ENCODE results near the gene STARD5. TPM values are rescaled to one million over a fixed set of nuclear protein-coding genes. Genes with fewer than 3 reads are reported as not detected.
A peak's percentile ranks its signal among the peaks of the same experiment; 100 is the strongest.

Gene STARD5
- total RNA-seq, 2 donors from 2014 or later, result 32.7 to 36.4 TPM

GRCh38 chr15:81270781-81271491, 53.0 kb downstream of the STARD5 start:
- DNase-seq (no peak), ATAC-seq (no peak)
- intact Hi-C loops (cut with DNase I, micrococcal nuclease), result loop anchor here in 1 of 2 donors (10.0 kb wide), 1 partner anchor 54 kb away; the partner anchor contains the start of gene STARD5

- ATAC-seq, result no peak
- intact Hi-C loops (cut with DNase I, micrococcal nuclease), result loop anchor here in 1 of 2 donors (10.0 kb wide), 1 partner anchor 55 kb away; the partner anchor contains the start of gene STARD5
- DNase-seq, result no peak
These were observed 53.8 kb downstream of the STARD5 start for GRCh38 chr15:81270188-81270587.

GRCh38 chr15:81268881-81269601, 54.9 kb downstream of the STARD5 start:
- ATAC-seq (no peak), DNase-seq (no peak)
- intact Hi-C loops (cut with DNase I, micrococcal nuclease), result loop anchor here (5.0 to 10.0 kb wide), 4 partner anchors 112 to 292 kb away; no protein-coding TSS in a partner anchor

- DNase-seq (no peak), ATAC-seq (no peak)
- intact Hi-C loops (cut with DNase I, micrococcal nuclease), result loop anchor here (5.0 to 10.0 kb wide), 4 partner anchors 111 to 291 kb away; no protein-coding TSS in a partner anchor
These were observed 55.6 kb downstream of the STARD5 start for GRCh38 chr15:81268340-81268739.

- DNase-seq (peak; percentile 69 to 90), ATAC-seq (peak; percentile 96)
- intact Hi-C loops (cut with DNase I, micrococcal nuclease), result loop anchor here (5.0 to 10.0 kb wide), 4 partner anchors 109 to 289 kb away; no protein-coding TSS in a partner anchor
These were observed 57.8 kb downstream of the STARD5 start for GRCh38 chr15:81265944-81266775.

GRCh38 chr15:81265256-81265943, 58.5 kb downstream of the STARD5 start:
- peak; percentile 8 for ATAC-seq
- intact Hi-C loops (cut with DNase I, micrococcal nuclease), result loop anchor here (5.0 to 10.0 kb wide), 4 partner anchors 108 to 288 kb away; no protein-coding TSS in a partner anchor

GRCh38 chr15:81264072-81264857, 59.7 kb downstream of the STARD5 start:
- no peak for DNase-seq
- ATAC-seq, result no peak
- intact Hi-C loops (cut with DNase I, micrococcal nuclease), result loop anchor here in 1 of 2 donors (10.0 kb wide), 1 partner anchor 109 kb away; no protein-coding TSS in a partner anchor

More at GRCh38 chr15:81265256-81265943, 58.5 kb downstream of the STARD5 start:
- no peak for DNase-seq

- DNase-seq, result no peak
- intact Hi-C loops (cut with DNase I, micrococcal nuclease), result loop anchor here in 1 of 2 donors (10.0 kb wide), 1 partner anchor 109 kb away; no protein-coding TSS in a partner anchor
- no peak for ATAC-seq
These were observed 60.5 kb downstream of the STARD5 start for GRCh38 chr15:81263477-81263876.

- DNase-seq, result no peak
- intact Hi-C loops (cut with DNase I, micrococcal nuclease), result loop anchor here in 1 of 2 donors (10.0 kb wide), 1 partner anchor 106 kb away; no protein-coding TSS in a partner anchor
- ATAC-seq, result no peak
These were observed 62.6 kb downstream of the STARD5 start for GRCh38 chr15:81261172-81261811.

GRCh38 chr15:81259760-81260298, 64.1 kb downstream of the STARD5 start:
- DNase-seq, result no peak
- intact Hi-C loops (cut with DNase I, micrococcal nuclease), result loop anchor here in 1 of 2 donors (10.0 kb wide), 1 partner anchor 105 kb away; no protein-coding TSS in a partner anchor
- ATAC-seq, result no peak

Other genes starting within 250 kb of the STARD5 start
- not detected for gene CFAP161, start 189.9 kb downstream of the STARD5 start, total RNA-seq
- 1 to 10 TPM; 2.1 to 9.2 TPM for gene IL16, start 127.3 kb downstream of the STARD5 start, total RNA-seq
- gene TMC3, start 50.1 kb upstream of the STARD5 start, total RNA-seq, result not detected

All from left colon (tissue), 2 donors.